Measurements from ENCODE around the gene SRCIN1. TPM values are rescaled to one million over a fixed set of nuclear protein-coding genes. Genes with fewer than 3 reads are reported as not detected.
"Not testable (repeated sequence)": the region's sequence is repeated elsewhere in the genome, so short reads cannot be mapped to it uniquely, and the experiment has no call there.

Gene SRCIN1, protein sequence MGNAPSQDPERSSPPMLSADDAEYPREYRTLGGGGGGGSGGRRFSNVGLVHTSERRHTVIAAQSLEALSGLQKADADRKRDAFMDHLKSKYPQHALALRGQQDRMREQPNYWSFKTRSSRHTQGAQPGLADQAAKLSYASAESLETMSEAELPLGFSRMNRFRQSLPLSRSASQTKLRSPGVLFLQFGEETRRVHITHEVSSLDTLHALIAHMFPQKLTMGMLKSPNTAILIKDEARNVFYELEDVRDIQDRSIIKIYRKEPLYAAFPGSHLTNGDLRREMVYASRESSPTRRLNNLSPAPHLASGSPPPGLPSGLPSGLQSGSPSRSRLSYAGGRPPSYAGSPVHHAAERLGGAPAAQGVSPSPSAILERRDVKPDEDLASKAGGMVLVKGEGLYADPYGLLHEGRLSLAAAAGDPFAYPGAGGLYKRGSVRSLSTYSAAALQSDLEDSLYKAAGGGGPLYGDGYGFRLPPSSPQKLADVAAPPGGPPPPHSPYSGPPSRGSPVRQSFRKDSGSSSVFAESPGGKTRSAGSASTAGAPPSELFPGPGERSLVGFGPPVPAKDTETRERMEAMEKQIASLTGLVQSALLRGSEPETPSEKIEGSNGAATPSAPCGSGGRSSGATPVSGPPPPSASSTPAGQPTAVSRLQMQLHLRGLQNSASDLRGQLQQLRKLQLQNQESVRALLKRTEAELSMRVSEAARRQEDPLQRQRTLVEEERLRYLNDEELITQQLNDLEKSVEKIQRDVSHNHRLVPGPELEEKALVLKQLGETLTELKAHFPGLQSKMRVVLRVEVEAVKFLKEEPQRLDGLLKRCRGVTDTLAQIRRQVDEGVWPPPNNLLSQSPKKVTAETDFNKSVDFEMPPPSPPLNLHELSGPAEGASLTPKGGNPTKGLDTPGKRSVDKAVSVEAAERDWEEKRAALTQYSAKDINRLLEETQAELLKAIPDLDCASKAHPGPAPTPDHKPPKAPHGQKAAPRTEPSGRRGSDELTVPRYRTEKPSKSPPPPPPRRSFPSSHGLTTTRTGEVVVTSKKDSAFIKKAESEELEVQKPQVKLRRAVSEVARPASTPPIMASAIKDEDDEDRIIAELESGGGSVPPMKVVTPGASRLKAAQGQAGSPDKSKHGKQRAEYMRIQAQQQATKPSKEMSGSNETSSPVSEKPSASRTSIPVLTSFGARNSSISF
- under 1 TPM in 4 of 5 experiments, not detected in 1; 0.15 to 0.40 (median 0.23) TPM for total RNA-seq
- polyA plus RNA-seq, result not detected
- not detected for total RNA-seq

DNA sequence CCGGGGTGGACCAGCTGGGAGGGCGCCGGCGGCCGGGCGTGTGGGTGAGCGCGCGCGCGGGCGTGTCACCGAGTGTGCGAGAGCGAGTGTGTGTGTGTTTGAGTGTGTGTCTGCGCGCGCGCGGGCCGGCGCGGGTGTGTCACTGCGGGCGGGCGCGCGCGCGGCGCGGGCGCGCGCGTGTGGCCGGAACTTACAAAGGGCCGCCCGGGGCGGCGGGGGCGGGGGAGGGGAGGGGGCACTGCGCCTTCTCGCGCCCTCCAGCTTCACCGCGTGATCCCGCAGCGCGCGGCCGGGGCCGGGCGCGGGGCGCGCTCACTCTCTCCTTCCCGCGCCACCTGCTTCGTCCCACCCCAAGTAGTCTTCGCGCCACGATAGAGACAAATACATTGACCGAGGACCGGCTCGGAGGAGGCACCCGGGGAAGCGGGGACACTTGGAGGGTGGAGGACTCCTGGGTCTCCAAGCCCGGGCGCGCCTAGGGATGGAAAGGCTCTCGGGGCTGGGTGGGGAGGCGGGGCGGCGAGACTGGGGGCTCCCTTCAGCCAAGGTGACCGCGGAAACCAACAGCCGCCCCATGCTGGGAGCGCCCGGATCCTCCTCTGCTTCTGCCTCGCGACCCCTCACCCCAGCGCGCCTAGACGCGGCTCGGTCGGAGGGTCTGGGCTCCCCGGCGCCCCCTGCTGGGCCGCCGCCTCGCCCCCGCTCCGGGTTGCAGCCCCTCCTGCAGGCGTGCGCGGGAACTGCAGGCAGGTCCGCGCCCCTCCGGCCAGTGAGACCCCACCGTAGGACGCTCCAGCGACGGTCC is at the start of gene SRCIN1:
Gene SRCIN1, minus strand, starts transcription at position 112 of the 805 bp plus-strand sequence. CDS start 247 bp downstream, outside the sequence.
- intact Hi-C loops (cut with micrococcal nuclease), result loop anchor here (2.0 to 5.0 kb wide), 2 partner anchors 47 to 49 kb away; no protein-coding TSS in a partner anchor
- DNase-seq, result peak in 6 of 9 donors; percentile 26 to 74 (median 30)

DNA sequence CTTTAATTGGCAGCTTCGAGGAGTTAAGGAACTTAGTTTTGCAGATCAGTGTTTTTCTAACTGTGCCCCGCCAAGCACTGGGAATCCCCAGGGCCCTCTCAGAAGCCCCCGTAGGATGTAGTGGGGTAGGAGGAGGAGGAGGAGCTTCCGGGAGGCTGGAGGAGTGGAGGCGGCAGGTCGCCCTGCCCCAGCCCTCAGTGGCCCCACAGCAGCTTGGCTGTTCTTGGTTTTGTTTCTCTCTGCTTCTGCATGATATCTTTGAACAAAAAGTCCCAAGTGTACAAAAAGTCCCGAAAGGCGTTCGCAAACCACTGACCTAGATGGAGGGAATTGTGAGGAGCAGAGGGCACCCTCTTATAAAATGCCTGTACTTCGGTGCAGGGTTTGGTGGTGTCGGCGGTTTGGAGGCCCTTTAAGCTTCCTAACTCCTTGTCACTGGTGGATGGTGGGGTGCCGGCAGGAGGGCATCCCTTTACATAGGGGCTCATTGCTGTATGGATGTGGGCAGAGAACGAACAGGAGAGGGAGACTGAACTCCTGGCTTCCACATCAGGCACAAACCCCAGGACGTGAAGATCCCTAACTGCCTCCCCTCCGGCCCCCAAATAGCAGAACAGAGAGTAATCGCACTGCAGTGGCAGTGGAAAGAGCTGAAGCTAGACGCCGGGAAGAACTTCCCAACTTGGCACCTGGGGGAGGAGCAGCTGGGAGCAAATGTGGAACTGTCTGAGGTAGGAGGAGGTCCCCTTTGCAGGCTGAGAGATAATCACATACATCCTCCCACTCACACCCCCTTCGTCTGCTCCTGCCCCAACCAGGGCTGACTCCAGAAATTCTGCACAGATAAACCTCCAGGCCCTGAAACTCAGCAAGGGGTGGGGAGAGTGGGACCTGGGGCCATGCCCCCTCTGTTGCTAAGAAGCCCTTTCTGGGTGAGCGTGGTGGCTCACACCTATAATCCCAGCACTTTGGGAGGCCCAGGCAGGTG is 49.0 kb upstream of the SRCIN1 start:
- Histone ChIP-seq H3K4me1 (ENCODE audit: control insufficient read depth in 2 of 2, insufficient read depth in 2 of 2, low read length in 2 of 2) (no peaks in the 10 kb centered on the region), H3K36me3 (ENCODE audit: control insufficient read depth in 2 of 3, insufficient read depth in 3 of 3, low read length in 3 of 3) (no peaks in the 10 kb centered on the region), H3K4me3 (ENCODE audit: low read length) (no peak overlapping the region), H3K9me3 (ENCODE audit: control insufficient read depth in 2 of 3, low read length in 3 of 3) (no peaks in the 10 kb centered on the region), H3K27ac (ENCODE audit: low read depth, low read length) (no peak overlapping the region), H3K27me3 (ENCODE audit: control insufficient read depth in 2 of 2, insufficient read depth in 2 of 2, low read length in 2 of 2) (no peaks in the 10 kb centered on the region)
- DNase-seq (no peak), ATAC-seq (no peak)
- Mint-ChIP-seq H3K4me1 (peaks cover 4 to 15% (median 8%) of the 10 kb centered on the region in 7 donors), H3K27ac (no peak overlapping the region), H3K9me3 (peaks cover 0 to 3% (median 0%) of the 10 kb centered on the region in 11 donors), H3K27me3 (peaks cover 25 to 45% (median 28%) of the 10 kb centered on the region in 5 donors), H3K36me3 (no peaks in the 10 kb centered on the region), H3K4me3 (peak overlapping the region in 1 of 10 donors; percentile 5)
- ChIA-PET CTCF (interaction anchor here (0.6 to 1.1 kb wide), 3 partner anchors 11 to 88 kb away, joined by 3 read pairs; no protein-coding TSS in a partner anchor), POLR2A (no interaction called here)
- intact Hi-C loops (cut with micrococcal nuclease), result no loop called here

More for the DNA sequence above, at the start of gene SRCIN1:
- no peaks in the 10 kb centered on the region for H3K36me3 ChIP-seq (ENCODE audit: control insufficient read depth in 2 of 3, insufficient read depth in 3 of 3, low read length in 3 of 3)
- ATAC-seq, result peak; percentile 74
- Mint-ChIP-seq H3K9me3 (no peaks in the 10 kb centered on the region), H3K27ac (no peak within 1 kb of the TSS), H3K27me3 (peaks cover 39 to 82% (median 49%) of the 10 kb centered on the region in 5 donors), H3K36me3 (no peaks in the 10 kb centered on the region), H3K4me1 (peaks cover 6 to 30% (median 13%) of the 10 kb centered on the region in 7 donors), H3K4me3 (peak within 1 kb of the TSS; percentile 54 to 81 (median 72))
- CTCF ChIA-PET, result no interaction called here
- H3K4me3 ChIP-seq (ENCODE audit: low read length), result peak within 1 kb of the TSS; percentile 50
- H3K27ac ChIP-seq (ENCODE audit: low read depth, low read length), result no peak within 1 kb of the TSS
- H3K27me3 ChIP-seq (ENCODE audit: control insufficient read depth in 2 of 2, insufficient read depth in 2 of 2, low read length in 2 of 2), result peaks cover 10 to 37% of the 10 kb centered on the region in 2 donors
- H3K9me3 ChIP-seq (ENCODE audit: control insufficient read depth in 2 of 3, low read length in 3 of 3), result no peaks in the 10 kb centered on the region
- peaks cover 9 to 11% of the 10 kb centered on the region in 2 donors for H3K4me1 ChIP-seq (ENCODE audit: control insufficient read depth in 2 of 2, insufficient read depth in 2 of 2, low read length in 2 of 2)
- POLR2A ChIA-PET, result no interaction called here

DNA sequence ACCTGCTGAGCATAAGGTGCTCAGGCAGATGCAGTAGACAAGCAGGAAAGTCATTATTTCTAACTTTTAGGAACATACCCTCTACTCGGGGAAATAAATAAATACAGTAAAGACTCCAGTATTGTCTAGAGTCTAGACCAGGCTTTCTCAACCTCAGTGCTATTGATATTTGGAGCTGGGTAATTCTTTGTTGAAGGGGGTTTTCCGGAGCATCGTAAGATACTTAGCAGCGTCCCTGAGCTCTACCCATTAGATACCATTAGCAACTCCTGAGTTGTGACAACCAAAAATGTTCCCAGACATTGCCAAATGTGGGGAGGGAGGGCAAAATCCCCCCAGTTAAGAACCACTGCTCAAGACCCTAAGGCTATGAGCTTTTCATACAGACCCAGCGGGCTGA is 47.9 kb upstream of the SRCIN1 start:
- no peak overlapping the region for H3K27ac ChIP-seq (ENCODE audit: low read depth, low read length)

DNA sequence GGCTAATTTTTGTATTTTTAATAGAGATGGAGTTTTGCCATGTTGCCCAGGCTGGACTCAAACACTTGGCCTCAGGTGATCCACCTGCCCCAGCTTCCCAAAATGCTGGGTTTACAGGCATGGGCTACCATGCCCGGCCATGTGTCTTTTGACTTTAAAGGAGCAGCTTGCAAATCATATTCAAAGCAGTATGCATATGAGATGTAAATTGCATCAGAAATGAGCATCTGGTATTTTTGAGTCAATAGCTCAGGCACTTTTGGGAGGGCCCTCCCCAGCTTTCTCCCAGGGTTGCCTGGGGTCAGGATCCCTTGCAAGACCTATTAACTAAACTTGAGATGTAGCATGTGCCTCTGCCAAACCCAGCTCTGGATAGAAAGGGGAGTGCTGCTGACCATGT is 47.5 kb upstream of the SRCIN1 start:
- Histone ChIP-seq H3K27me3 (ENCODE audit: control insufficient read depth in 2 of 2, insufficient read depth in 2 of 2, low read length in 2 of 2) (no peaks in the 10 kb centered on the region), H3K27ac (ENCODE audit: low read depth, low read length) (no peak overlapping the region), H3K9me3 (ENCODE audit: control insufficient read depth in 2 of 3, low read length in 3 of 3) (no peaks in the 10 kb centered on the region), H3K4me3 (ENCODE audit: low read length) (no peak overlapping the region), H3K4me1 (ENCODE audit: control insufficient read depth in 2 of 2, insufficient read depth in 2 of 2, low read length in 2 of 2) (no peaks in the 10 kb centered on the region), H3K36me3 (ENCODE audit: control insufficient read depth in 2 of 3, insufficient read depth in 3 of 3, low read length in 3 of 3) (no peaks in the 10 kb centered on the region)
- Mint-ChIP-seq H3K36me3 (no peaks in the 10 kb centered on the region), H3K4me1 (peaks cover 0 to 8% (median 4%) of the 10 kb centered on the region in 7 donors), H3K4me3 (no peak overlapping the region), H3K9me3 (peaks cover 0 to 3% (median 0%) of the 10 kb centered on the region in 11 donors), H3K27me3 (peaks cover 23 to 38% (median 28%) of the 10 kb centered on the region in 5 donors), H3K27ac (no peak overlapping the region)
- ChIA-PET CTCF (interaction anchor here (1.0 to 1.1 kb wide), 2 partner anchors 12 to 24 kb away, joined by 3 read pairs; no protein-coding TSS in a partner anchor), POLR2A (no interaction called here)
- no peak for DNase-seq
- intact Hi-C loops (cut with micrococcal nuclease), result no loop called here
- ATAC-seq, result no peak

More for the DNA sequence above, 47.9 kb upstream of the SRCIN1 start:
- H3K4me1 ChIP-seq (ENCODE audit: control insufficient read depth in 2 of 2, insufficient read depth in 2 of 2, low read length in 2 of 2), result no peaks in the 10 kb centered on the region
- no peaks in the 10 kb centered on the region for H3K36me3 ChIP-seq (ENCODE audit: control insufficient read depth in 2 of 3, insufficient read depth in 3 of 3, low read length in 3 of 3)
- H3K27me3 Mint-ChIP-seq, result peaks cover 25 to 42% (median 28%) of the 10 kb centered on the region in 5 donors
- intact Hi-C loops (cut with micrococcal nuclease), result no loop called here
- DNase-seq (no peak), ATAC-seq (no peak)
- H3K4me3 ChIP-seq (ENCODE audit: low read length), result no peak overlapping the region
- H3K27me3 ChIP-seq (ENCODE audit: control insufficient read depth in 2 of 2, insufficient read depth in 2 of 2, low read length in 2 of 2), result no peaks in the 10 kb centered on the region
- no peaks in the 10 kb centered on the region for H3K36me3 Mint-ChIP-seq
- H3K27ac Mint-ChIP-seq, result no peak overlapping the region
- CTCF ChIA-PET, result interaction anchor here (1.0 to 1.1 kb wide), 2 partner anchors 12 to 23 kb away, joined by 3 read pairs; no protein-coding TSS in a partner anchor
- POLR2A ChIA-PET, result no interaction called here
- peaks cover 3 to 12% (median 7%) of the 10 kb centered on the region in 7 donors for H3K4me1 Mint-ChIP-seq
- no peaks in the 10 kb centered on the region for H3K9me3 ChIP-seq (ENCODE audit: control insufficient read depth in 2 of 3, low read length in 3 of 3)
- H3K9me3 Mint-ChIP-seq, result peaks cover 0 to 3% (median 0%) of the 10 kb centered on the region in 11 donors
- no peak overlapping the region for H3K4me3 Mint-ChIP-seq

- H3K27me3 ChIP-seq (ENCODE audit: control insufficient read depth in 2 of 2, insufficient read depth in 2 of 2, low read length in 2 of 2); H3K27ac Mint-ChIP-seq; H3K4me1 Mint-ChIP-seq; H3K4me3 Mint-ChIP-seq; ATAC-seq; H3K9me3 Mint-ChIP-seq; H3K27ac ChIP-seq (ENCODE audit: low read depth, low read length); DNase-seq; H3K9me3 ChIP-seq (ENCODE audit: control insufficient read depth in 2 of 3, low read length in 3 of 3); H3K36me3 ChIP-seq (ENCODE audit: control insufficient read depth in 2 of 3, insufficient read depth in 3 of 3, low read length in 3 of 3); POLR2A ChIA-PET; intact Hi-C loops (cut with micrococcal nuclease); H3K36me3 Mint-ChIP-seq; H3K4me1 ChIP-seq (ENCODE audit: control insufficient read depth in 2 of 2, insufficient read depth in 2 of 2, low read length in 2 of 2); CTCF ChIA-PET; H3K4me3 ChIP-seq (ENCODE audit: low read length): not testable (repeated sequence)
- H3K27me3 Mint-ChIP-seq, result peaks cover 14 to 40% (median 18%) of the 10 kb centered on the region in 5 donors
Observed at GRCh38 chr17:38650653-38651173, 45.0 kb upstream of the SRCIN1 start.

All from naive thymus-derived CD4-positive, alpha-beta T cell (primary cell).